Uterus (tissue), 4 donors: ENCODE data around the gene GALNT4. TPM values are rescaled to one million over a fixed set of nuclear protein-coding genes. Genes with fewer than 3 reads are reported as not detected.

Experiments used
- DNase-seq, 2 donors: peaks; one replicate each; pipeline ENCODE4 v3.0.0-alpha.2; 2019 to 2020
- H3K27ac ChIP-seq, 2 donors: fragments of 200-600 bp; sonication (generic); 1 replicate in 1 of 2; 2 replicates in 1 of 2; pipeline ENCODE4 v1.5.1; 2016 to 2018
- H3K27me3 ChIP-seq, 2 donors: fragments of 200-600 bp; sonication (generic); one replicate each; pipeline ENCODE4 v1.5.1; 2018 to 2019; ENCODE audit warnings: control low read depth in 1 of 2
- H3K36me3 ChIP-seq, 2 donors: fragments of 200-600 bp; sonication (generic); one replicate each; pipeline ENCODE4 v1.5.1; 2019; ENCODE audit warnings: control low read depth in 1 of 2
- H3K4me1 ChIP-seq, 2 donors: fragments of 200-600 bp; sonication (generic); one replicate each; pipeline ENCODE4 v1.5.1; 2018 to 2019; ENCODE audit warnings: control low read depth in 1 of 2
- H3K4me3 ChIP-seq, 2 donors: fragments of 200-600 bp; sonication (generic); 1 replicate in 1 of 2; 2 replicates in 1 of 2; pipeline ENCODE4 v1.5.1; 2018 to 2019; ENCODE audit warnings: mild to moderate bottlenecking in 1 of 2
- H3K9me3 ChIP-seq, 2 donors: fragments of 200-600 bp; sonication (generic); one replicate each; pipeline ENCODE4 v1.5.1; 2019; ENCODE audit warnings: control low read depth in 1 of 2
- CTCF ChIP-seq, 4 experiments: fragments of 200-600 bp in 2 of 4; fragments of 450-650 bp in 2 of 4; sonication (generic) in 2 of 4; IDR thresholded peaks; one replicate each; pipeline ENCODE4 v1.5.1; 2016 to 2019; ENCODE audit warnings: antibody characterized with exemption in 4 of 4, mild to moderate bottlenecking in 2 of 4, moderate library complexity in 1 of 4
- POLR2A ChIP-seq, 2 donors: fragments of 450-650 bp; IDR thresholded peaks; one replicate each; pipeline ENCODE4 v1.6.1; 2016; ENCODE audit warnings: antibody characterized with exemption in 2 of 2, mild to moderate bottlenecking in 1 of 2, moderate library complexity in 1 of 2
- intact Hi-C: fragments of 100-400 bp; cut with DNase I; formaldehyde crosslinking; loops from one replicate; pipeline ENCODE4 v1.15.1; 2023; ENCODE audit warnings: low total_unique reads
- total RNA-seq, 4 donors: library from RNA; depleted of rRNA in 3 of 4; stranded (reverse); fragments of >200 nt in 3 of 4; gene quantifications; one replicate each; pipeline versions ENCODE4 v1.1.0 to v1.2.4, GENCODE V29; 2014 to 2023
- donor health status: DM: yes; HTN: yes; CAD: no.

GALNT4 gene
- total RNA-seq, 4 donors from 2014 or later, result 1.5 to 27.0 (median 3.7) TPM

- TF ChIP-seq POLR2A (IDR thresholded peaks at IDR 0.05) (no peak), CTCF (IDR thresholded peaks at IDR 0.05) (no peak)
- Histone ChIP-seq H3K36me3 (no peaks in the 10 kb centered on the region), H3K9me3 (no peaks in the 10 kb centered on the region), H3K27me3 (no peaks in the 10 kb centered on the region), H3K4me1 (peaks cover 0 to 3% of the 10 kb centered on the region in 2 donors), H3K4me3 (no peak overlapping the region), H3K27ac (no peak overlapping the region)
- intact Hi-C loops, result no loop called here
- DNase-seq, result no peak
These were observed 8.0 kb downstream of the GALNT4 start for GRCh38 chr12:89516633-89517032.

- TF ChIP-seq CTCF (IDR thresholded peaks at IDR 0.05) (no peak), POLR2A (IDR thresholded peaks at IDR 0.05) (no peak)
- Histone ChIP-seq H3K4me3 (no peak overlapping the region), H3K4me1 (no peaks in the 10 kb centered on the region), H3K27me3 (no peaks in the 10 kb centered on the region), H3K27ac (no peak overlapping the region), H3K36me3 (no peaks in the 10 kb centered on the region), H3K9me3 (no peaks in the 10 kb centered on the region)
- DNase-seq, result no peak
- intact Hi-C loops, result no loop called here
These were observed 9.8 kb downstream of the GALNT4 start for GRCh38 chr12:89514751-89515150.

GRCh38 chr12:89513544-89513943, 11.1 kb downstream of the GALNT4 start:
- H3K9me3 ChIP-seq, result no peaks in the 10 kb centered on the region
- intact Hi-C loops, result no loop called here
- H3K27ac ChIP-seq, result no peak overlapping the region
- TF ChIP-seq POLR2A (IDR thresholded peaks at IDR 0.05), result no peak
- no peak for TF ChIP-seq CTCF (IDR thresholded peaks at IDR 0.05)
- no peaks in the 10 kb centered on the region for H3K36me3 ChIP-seq
- no peaks in the 10 kb centered on the region for H3K4me1 ChIP-seq
- H3K4me3 ChIP-seq, result no peak overlapping the region
- no peaks in the 10 kb centered on the region for H3K27me3 ChIP-seq
- DNase-seq, result no peak

GRCh38 chr12:89507015-89507824, 17.4 kb downstream of the GALNT4 start:
- no peak for TF ChIP-seq CTCF (IDR thresholded peaks at IDR 0.05)
- no peak for TF ChIP-seq POLR2A (IDR thresholded peaks at IDR 0.05)
- Histone ChIP-seq H3K27me3 (no peaks in the 10 kb centered on the region), H3K36me3 (no peaks in the 10 kb centered on the region), H3K4me3 (no peak overlapping the region), H3K27ac (no peak overlapping the region), H3K9me3 (no peaks in the 10 kb centered on the region), H3K4me1 (no peaks in the 10 kb centered on the region)
- no peak for DNase-seq
- intact Hi-C loops, result no loop called here

- no peaks in the 10 kb centered on the region for H3K9me3 ChIP-seq
- no peaks in the 10 kb centered on the region for H3K27me3 ChIP-seq
- no peak overlapping the region for H3K4me3 ChIP-seq
- no peaks in the 10 kb centered on the region for H3K36me3 ChIP-seq
- no peaks in the 10 kb centered on the region for H3K4me1 ChIP-seq
- TF ChIP-seq POLR2A (IDR thresholded peaks at IDR 0.05) (no peak), CTCF (IDR thresholded peaks at IDR 0.05) (no peak)
- intact Hi-C loops, result no loop called here
- no peak overlapping the region for H3K27ac ChIP-seq
- no peak for DNase-seq
These were observed 18.5 kb downstream of the GALNT4 start for GRCh38 chr12:89506050-89506449.
